GM12892 (cell line): ENCODE results near the gene POLR2A.

Experiments used
- POLR2A ChIP-seq: IDR thresholded peaks from 2 replicates; pipeline ENCODE4 v1.6.1; 2011; ENCODE audit warnings: low read depth, low read length, control low read depth
- POLR2AphosphoS5 ChIP-seq: IDR thresholded peaks from 2 replicates; pipeline ENCODE4 v1.6.1; 2011; ENCODE audit warnings: low read depth, low read length, control low read depth
- TAF1 ChIP-seq: IDR thresholded peaks from 2 replicates; pipeline ENCODE4 v1.6.1; 2011; ENCODE audit warnings: low read depth, mild to moderate bottlenecking, control low read depth, low read length, borderline replicate concordance

GRCh38 chr17:7448461-7448860 lies 35.7 kb upstream of the POLR2A start:
- no peak for TF ChIP-seq POLR2A
- no peak for TF ChIP-seq POLR2AphosphoS5
- TF ChIP-seq TAF1 = no peak
